T-helper 2 cell treated with Interferon-gamma antibody and Interleukin-4, amounts not matched to agents 5 μg/mL and 100 μg/mL, for 36 hours (primary cell): ENCODE data around the gene DDX31.

Experiments used
- DNase-seq: peaks from one replicate; pipeline ENCODE4 v3.0.0; 2021; ENCODE audit warnings: low spot score
- H3K27ac Mint-ChIP-seq: one replicate; pipeline ENCODE4 v1.8.0; 2021; ENCODE audit warnings: mild to moderate bottlenecking, mixed read lengths
- H3K27me3 Mint-ChIP-seq: one replicate; pipeline ENCODE4 v1.8.0; 2021; ENCODE audit warnings: low read depth, mixed read lengths
- H3K36me3 Mint-ChIP-seq: one replicate; pipeline ENCODE4 v1.8.0; 2021; ENCODE audit warnings: low read depth, mixed read lengths
- H3K4me1 Mint-ChIP-seq: one replicate; pipeline ENCODE4 v1.8.0; 2021; ENCODE audit warnings: low read depth, mixed read lengths
- H3K4me3 Mint-ChIP-seq: one replicate; pipeline ENCODE4 v1.8.0; 2022; ENCODE audit warnings: mild to moderate bottlenecking, moderate library complexity, mixed read lengths
- H3K9me3 Mint-ChIP-seq: one replicate; pipeline ENCODE4 v1.8.0; 2021; ENCODE audit warnings: mixed read lengths

Gene DDX31

GRCh38 chr9:132638240-132638639 lies 31.5 kb downstream of the DDX31 start:
- Mint-ChIP-seq H3K4me1 (no peaks in the 10 kb centered on the region), H3K4me3 (no peak overlapping the region), H3K27me3 (no peaks in the 10 kb centered on the region), H3K9me3 (no peaks in the 10 kb centered on the region), H3K27ac (no peak overlapping the region), H3K36me3 (peaks cover 6% of the 10 kb centered on the region)
- DNase-seq = no peak

GRCh38 chr9:132637801-132638200 lies 32.0 kb downstream of the DDX31 start:
- H3K9me3 Mint-ChIP-seq = no peaks in the 10 kb centered on the region
- H3K4me1 Mint-ChIP-seq = no peaks in the 10 kb centered on the region
- H3K27ac Mint-ChIP-seq = no peak overlapping the region
- H3K36me3 Mint-ChIP-seq = peaks cover 7% of the 10 kb centered on the region
- no peaks in the 10 kb centered on the region for H3K27me3 Mint-ChIP-seq
- DNase-seq = no peak
- H3K4me3 Mint-ChIP-seq = no peak overlapping the region

- Mint-ChIP-seq H3K27ac (no peak overlapping the region), H3K9me3 (no peaks in the 10 kb centered on the region), H3K27me3 (no peaks in the 10 kb centered on the region), H3K36me3 (peaks cover 8% of the 10 kb centered on the region), H3K4me3 (no peak overlapping the region), H3K4me1 (no peaks in the 10 kb centered on the region)
- DNase-seq = no peak
These were observed 32.4 kb downstream of the DDX31 start for GRCh38 chr9:132637351-132637750.

- H3K27me3 Mint-ChIP-seq = no peaks in the 10 kb centered on the region
- peaks cover 17% of the 10 kb centered on the region for H3K36me3 Mint-ChIP-seq
- H3K27ac Mint-ChIP-seq = no peak overlapping the region
- H3K4me3 Mint-ChIP-seq = no peak overlapping the region
- no peak for DNase-seq
- H3K4me1 Mint-ChIP-seq = peaks cover under 1% of the 10 kb centered on the region
- no peaks in the 10 kb centered on the region for H3K9me3 Mint-ChIP-seq
These were observed 35.5 kb downstream of the DDX31 start for GRCh38 chr9:132634327-132634726.

GRCh38 chr9:132632413-132633129 lies 37.2 kb downstream of the DDX31 start:
- Mint-ChIP-seq H3K27ac (no peak overlapping the region), H3K9me3 (no peaks in the 10 kb centered on the region), H3K36me3 (peaks cover 20% of the 10 kb centered on the region), H3K27me3 (no peaks in the 10 kb centered on the region), H3K4me3 (no peak overlapping the region), H3K4me1 (peaks cover 4% of the 10 kb centered on the region)
- DNase-seq = no peak

- H3K27ac Mint-ChIP-seq = no peak overlapping the region
These were observed 38.1 kb downstream of the DDX31 start for GRCh38 chr9:132631685-132632084.

GRCh38 chr9:132631280-132631679 lies 38.5 kb downstream of the DDX31 start:
- no peak overlapping the region for H3K27ac Mint-ChIP-seq
- H3K4me1 Mint-ChIP-seq = peaks cover 4% of the 10 kb centered on the region
- H3K4me3 Mint-ChIP-seq = no peak overlapping the region
- H3K36me3 Mint-ChIP-seq = peaks cover 21% of the 10 kb centered on the region
- DNase-seq = no peak
- H3K27me3 Mint-ChIP-seq = no peaks in the 10 kb centered on the region
- no peaks in the 10 kb centered on the region for H3K9me3 Mint-ChIP-seq

More at GRCh38 chr9:132631685-132632084, 38.1 kb downstream of the DDX31 start:
- peaks cover 4% of the 10 kb centered on the region for H3K4me1 Mint-ChIP-seq
- DNase-seq = no peak
- no peak overlapping the region for H3K4me3 Mint-ChIP-seq
- H3K27me3 Mint-ChIP-seq = no peaks in the 10 kb centered on the region
- no peaks in the 10 kb centered on the region for H3K9me3 Mint-ChIP-seq
- peaks cover 20% of the 10 kb centered on the region for H3K36me3 Mint-ChIP-seq

- no peak overlapping the region for H3K4me3 Mint-ChIP-seq
- peaks cover 4% of the 10 kb centered on the region for H3K4me1 Mint-ChIP-seq
- no peaks in the 10 kb centered on the region for H3K9me3 Mint-ChIP-seq
- no peak for DNase-seq
- no peaks in the 10 kb centered on the region for H3K27me3 Mint-ChIP-seq
- no peak overlapping the region for H3K27ac Mint-ChIP-seq
- H3K36me3 Mint-ChIP-seq = peaks cover 21% of the 10 kb centered on the region
These were observed 39.0 kb downstream of the DDX31 start for GRCh38 chr9:132630811-132631210.

GRCh38 chr9:132630116-132630515 lies 39.7 kb downstream of the DDX31 start:
- Mint-ChIP-seq H3K4me1 (peaks cover 4% of the 10 kb centered on the region), H3K9me3 (no peaks in the 10 kb centered on the region), H3K27me3 (no peaks in the 10 kb centered on the region), H3K36me3 (peaks cover 21% of the 10 kb centered on the region), H3K4me3 (no peak overlapping the region), H3K27ac (no peak overlapping the region)
- no peak for DNase-seq

- DNase-seq = no peak
- Mint-ChIP-seq H3K9me3 (no peaks in the 10 kb centered on the region), H3K36me3 (peaks cover 23% of the 10 kb centered on the region), H3K4me1 (peaks cover 4% of the 10 kb centered on the region), H3K27ac (no peak overlapping the region), H3K27me3 (no peaks in the 10 kb centered on the region), H3K4me3 (no peak overlapping the region)
These were observed 41.0 kb downstream of the DDX31 start for GRCh38 chr9:132628746-132629145.

- Mint-ChIP-seq H3K4me1 (peaks cover 4% of the 10 kb centered on the region), H3K36me3 (peaks cover 24% of the 10 kb centered on the region), H3K4me3 (no peak overlapping the region), H3K27me3 (no peaks in the 10 kb centered on the region), H3K9me3 (no peaks in the 10 kb centered on the region), H3K27ac (no peak overlapping the region)
- DNase-seq = no peak
These were observed 42.2 kb downstream of the DDX31 start for GRCh38 chr9:132627594-132627993.

- Mint-ChIP-seq H3K27me3 (no peaks in the 10 kb centered on the region), H3K27ac (no peak overlapping the region), H3K9me3 (no peaks in the 10 kb centered on the region), H3K4me3 (no peak overlapping the region), H3K4me1 (peaks cover 4% of the 10 kb centered on the region), H3K36me3 (peaks cover 24% of the 10 kb centered on the region)
- DNase-seq = no peak
These were observed 42.7 kb downstream of the DDX31 start for GRCh38 chr9:132627106-132627505.

- DNase-seq = no peak
These were observed 43.5 kb downstream of the DDX31 start for GRCh38 chr9:132626285-132626684.

GRCh38 chr9:132622159-132622558 lies 47.6 kb downstream of the DDX31 start:
- Mint-ChIP-seq H3K4me3 (no peak overlapping the region), H3K9me3 (no peaks in the 10 kb centered on the region), H3K27ac (no peak overlapping the region), H3K4me1 (no peaks in the 10 kb centered on the region), H3K36me3 (peaks cover 17% of the 10 kb centered on the region), H3K27me3 (no peaks in the 10 kb centered on the region)
- no peak for DNase-seq

More at GRCh38 chr9:132626285-132626684, 43.5 kb downstream of the DDX31 start:
- no peak overlapping the region for H3K4me3 Mint-ChIP-seq
- H3K27ac Mint-ChIP-seq = peak overlapping the region; percentile 16
- no peaks in the 10 kb centered on the region for H3K9me3 Mint-ChIP-seq
- peaks cover 4% of the 10 kb centered on the region for H3K4me1 Mint-ChIP-seq
- H3K36me3 Mint-ChIP-seq = peaks cover 23% of the 10 kb centered on the region
- no peaks in the 10 kb centered on the region for H3K27me3 Mint-ChIP-seq

GRCh38 chr9:132616725-132617124 lies 53.1 kb downstream of the DDX31 start:
- peaks cover 19% of the 10 kb centered on the region for H3K36me3 Mint-ChIP-seq
- no peaks in the 10 kb centered on the region for H3K9me3 Mint-ChIP-seq
- no peak overlapping the region for H3K4me3 Mint-ChIP-seq
- peaks cover 8% of the 10 kb centered on the region for H3K4me1 Mint-ChIP-seq
- DNase-seq = no peak
- H3K27me3 Mint-ChIP-seq = no peaks in the 10 kb centered on the region
- no peak overlapping the region for H3K27ac Mint-ChIP-seq
